SK-N-SH treated with all-trans-retinoic acid at 6 μM for 48 hours (cell line): ENCODE results near the gene DUSP16.
"Not testable (repeated sequence)": the region's sequence is repeated elsewhere in the genome, so short reads cannot be mapped to it uniquely, and the experiment has no call there.

Source experiments
- ATAC-seq: fragments of 200-7000 bp; cut with Tn5 transposase; 3 replicates; pipeline ENCODE4 v1.9.1; 2020; ENCODE audit warnings: mild to moderate bottlenecking, moderate library complexity
- ARNTL ChIP-seq: fragments of 450-650 bp; formaldehyde crosslinking; IDR thresholded peaks from 2 replicates; pipeline ENCODE4 v1.5.0; 2020; ENCODE audit warnings: low read depth, mild to moderate bottlenecking, moderate library complexity, borderline replicate concordance
- BACH2 ChIP-seq: fragments of 250-450 bp; sonication (Bioruptor Pico); IDR thresholded peaks from 2 replicates; pipeline ENCODE4 v1.9.0; 2021; ENCODE audit warnings: mild to moderate bottlenecking, borderline replicate concordance
- CREB5 ChIP-seq: fragments of 250-450 bp; sonication (Bioruptor Pico); IDR thresholded peaks from 2 replicates; pipeline ENCODE4 v1.5.1; 2020; ENCODE audit warnings: low read depth, mild to moderate bottlenecking, moderate library complexity
- CSRNP3 ChIP-seq: fragments of 250-450 bp; sonication (Bioruptor Pico); IDR thresholded peaks from 2 replicates; pipeline ENCODE4 v1.5.1; 2021; ENCODE audit warnings: mild to moderate bottlenecking, moderate library complexity
- GLIS3 ChIP-seq: fragments of 250-450 bp; sonication (Bioruptor Pico); IDR thresholded peaks from 2 replicates; pipeline ENCODE4 v1.5.0; 2020; ENCODE audit warnings: mild to moderate bottlenecking, moderate library complexity
- ISL1 ChIP-seq: fragments of 250-450 bp; sonication (Bioruptor Pico); IDR thresholded peaks from 2 replicates; pipeline ENCODE4 v2.1.2; 2022; ENCODE audit warnings: mild to moderate bottlenecking, moderate library complexity
- OSR1 ChIP-seq: fragments of 250-450 bp; sonication (Bioruptor Pico); IDR thresholded peaks from 2 replicates; pipeline ENCODE4 v1.8.0; 2022; ENCODE audit warnings: moderate library complexity, mild to moderate bottlenecking, inconsistent platforms
- PATZ1 ChIP-seq: fragments of 250-450 bp; sonication (Bioruptor Pico); IDR thresholded peaks from 2 replicates; pipeline ENCODE4 v1.8.0; 2020; ENCODE audit warnings: mild to moderate bottlenecking, moderate library complexity, borderline replicate concordance
- POU6F1 ChIP-seq: fragments of 250-450 bp; sonication (Bioruptor Pico); IDR thresholded peaks from 2 replicates; pipeline ENCODE4 v1.8.0; 2021; ENCODE audit warnings: low read depth, mild to moderate bottlenecking, moderate library complexity, borderline replicate concordance
- PPARA ChIP-seq: fragments of 250-450 bp; sonication (Bioruptor Pico); IDR thresholded peaks from 2 replicates; pipeline ENCODE4 v1.5.0; 2020; ENCODE audit warnings: mild to moderate bottlenecking, borderline replicate concordance
- TOX ChIP-seq: fragments of 250-450 bp; sonication (Bioruptor Pico); IDR thresholded peaks from 2 replicates; pipeline ENCODE4 v1.8.0; 2021; ENCODE audit warnings: mild to moderate bottlenecking, moderate library complexity, borderline replicate concordance
- TSHZ2 ChIP-seq: fragments of 250-450 bp; sonication (Bioruptor Pico); IDR thresholded peaks from 2 replicates; pipeline ENCODE4 v1.5.0; 2020; ENCODE audit warnings: mild to moderate bottlenecking, moderate library complexity
- ZNF565 ChIP-seq: fragments of 450-650 bp; formaldehyde crosslinking; conservative IDR thresholded peaks from 2 replicates; pipeline ENCODE4 v1.5.0; 2020; ENCODE audit warnings: low read depth, mild to moderate bottlenecking, moderate library complexity
- ZNF70 ChIP-seq: fragments of 450-650 bp; formaldehyde crosslinking; IDR thresholded peaks from 2 replicates; pipeline ENCODE4 v1.5.0; 2020; ENCODE audit warnings: mild to moderate bottlenecking, moderate library complexity

Gene DUSP16

GRCh38 chr12:12582193-12582881 is 19.7 kb upstream of the DUSP16 start:
- TF ChIP-seq TSHZ2 (CRISPR knock-in tag) (no peak), CREB5 (no peak), ZNF70 (CRISPR knock-in tag) (no peak)
- no peak for ATAC-seq

- ATAC-seq = not testable (repeated sequence)
Observed at GRCh38 chr12:12580716-12581115, 18.1 kb upstream of the DUSP16 start.

- TF ChIP-seq ZNF565 (CRISPR knock-in tag) (no peak), POU6F1 (no peak), BACH2 (no peak), TSHZ2 (CRISPR knock-in tag) (no peak), CREB5 (no peak), ZNF70 (CRISPR knock-in tag) (no peak), ARNTL (CRISPR knock-in tag) (no peak), GLIS3 (no peak), ISL1 (CRISPR knock-in tag) (no peak), PPARA (CRISPR knock-in tag) (no peak), PATZ1 (CRISPR knock-in tag) (no peak), OSR1 (CRISPR knock-in tag) (no peak), TOX (no peak), CSRNP3 (no peak)
- no peak for ATAC-seq
Observed at GRCh38 chr12:12577786-12578185, 15.1 kb upstream of the DUSP16 start.
